Thoracic aorta (tissue), 2 donors: ENCODE data around the gene SERPINA9. TPM values are rescaled to one million over a fixed set of nuclear protein-coding genes. Genes with fewer than 3 reads are reported as not detected.

Experiments used
- ATAC-seq: fragments of 150-250 bp; one replicate; pipeline ENCODE4 v1.8.0; 2017; ENCODE audit warnings: low read depth; ENCODE audit not compliant: insufficient number of reproducible peaks, low FRiP score
- DNase-seq: peaks from one replicate; pipeline ENCODE4 v3.0.0-alpha.2; 2020; ENCODE audit warnings: low spot score
- H3K27ac ChIP-seq, 2 donors: fragments of 200-600 bp; sonication (generic); 1 replicate in 1 of 2; 2 replicates in 1 of 2; pipeline ENCODE4 v1.5.1; 2016; ENCODE audit warnings: mild to moderate bottlenecking in 2 of 2, moderate library complexity in 2 of 2
- H3K27me3 ChIP-seq: fragments of 200-600 bp; sonication (generic); replicated peaks from 2 replicates; pipeline ENCODE4 v1.6.0; 2016; ENCODE audit warnings: mild to moderate bottlenecking; ENCODE audit not compliant: insufficient read depth
- H3K36me3 ChIP-seq: fragments of 200-600 bp; sonication (generic); one replicate; pipeline ENCODE4 v1.5.1; 2016
- H3K4me1 ChIP-seq, 2 donors: fragments of 200-600 bp; sonication (generic); 1 replicate in 1 of 2; 2 replicates in 1 of 2; pipeline versions ENCODE4 v1.5.1 to v1.6.0; 2016; ENCODE audit warnings: low read depth in 2 of 2, mild to moderate bottlenecking in 1 of 2; ENCODE audit not compliant: control insufficient read depth in 1 of 2
- H3K4me3 ChIP-seq: fragments of 200-600 bp; sonication (generic); 2 replicates; pipeline ENCODE4 v1.5.1; 2016; ENCODE audit warnings: mild to moderate bottlenecking
- H3K9me3 ChIP-seq: fragments of 200-600 bp; sonication (generic); 2 replicates; pipeline ENCODE4 v1.5.1; 2016
- total RNA-seq, 2 donors: library from RNA; depleted of rRNA; stranded (reverse); fragments of >200 nt; gene quantifications; one replicate each; pipeline versions ENCODE4 v1.1.0 to v1.2.3, GENCODE V29; 2016
- TF ChIP-seq, protein P1 (sequence below): fragments of 200-600 bp; sonication (generic); IDR thresholded peaks from one replicate; pipeline ENCODE4 v1.5.1; 2019; ENCODE audit warnings: antibody characterized with exemption

SERPINA9 gene
- total RNA-seq, 2 donors from 2014 or later, result 2.3 TPM; not detected in 1

DNA sequence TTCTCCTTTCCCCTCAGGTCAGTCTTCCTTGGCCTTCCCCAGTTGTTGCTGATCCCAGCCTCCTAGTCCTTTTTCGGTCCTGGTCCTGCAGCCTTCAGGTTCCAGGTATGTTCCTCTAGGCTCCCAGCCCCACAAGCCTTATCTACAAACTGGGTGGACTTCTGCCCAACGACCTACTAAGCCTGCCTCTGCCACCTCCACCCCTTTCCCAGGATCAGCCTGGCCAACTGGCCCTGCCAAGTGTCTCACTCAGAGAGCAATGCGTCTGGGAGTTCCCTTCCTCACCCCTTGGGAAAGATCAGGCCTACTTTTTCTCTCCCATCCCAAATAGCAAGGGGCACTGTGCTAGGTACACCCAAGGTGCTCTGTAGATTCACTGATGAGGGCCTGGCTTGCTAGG is 33.4 kb upstream of the SERPINA9 start, which contains the start of gene SERPINA12:
Gene SERPINA12, minus strand, starts transcription at position 114 of the 400 bp plus-strand sequence. CDS start 11,072 bp downstream, outside the sequence.
- H3K4me1 ChIP-seq, result no peaks in the 10 kb centered on the region
- no peak for ATAC-seq
- no peaks in the 10 kb centered on the region for H3K27me3 ChIP-seq

DNA sequence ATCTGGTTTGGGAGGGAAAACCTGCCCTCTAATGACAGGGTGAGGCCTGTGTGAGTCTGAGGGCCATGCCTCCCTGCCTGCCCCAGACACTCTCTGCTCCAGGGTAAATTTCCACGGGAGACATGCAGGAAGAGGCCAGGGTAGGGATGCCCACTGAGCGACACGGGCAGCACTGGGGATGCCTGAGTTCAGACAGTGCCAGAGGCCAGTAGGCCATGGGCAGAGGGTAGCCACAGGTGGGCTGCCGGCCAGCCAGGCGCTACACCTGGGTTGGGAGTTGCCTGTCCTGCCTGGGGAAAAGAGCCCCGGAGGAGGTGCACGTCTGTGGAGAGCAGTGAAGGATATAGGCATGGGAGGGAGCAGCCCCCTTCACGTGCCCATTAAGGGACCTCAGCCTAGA is 29.6 kb upstream of the SERPINA9 start:
- DNase-seq (no peak), ATAC-seq (no peak)
- H3K27me3 ChIP-seq, result no peaks in the 10 kb centered on the region
- H3K36me3 ChIP-seq, result no peaks in the 10 kb centered on the region
- H3K27ac ChIP-seq, result no peak overlapping the region
- TF ChIP-seq, protein P1, sequence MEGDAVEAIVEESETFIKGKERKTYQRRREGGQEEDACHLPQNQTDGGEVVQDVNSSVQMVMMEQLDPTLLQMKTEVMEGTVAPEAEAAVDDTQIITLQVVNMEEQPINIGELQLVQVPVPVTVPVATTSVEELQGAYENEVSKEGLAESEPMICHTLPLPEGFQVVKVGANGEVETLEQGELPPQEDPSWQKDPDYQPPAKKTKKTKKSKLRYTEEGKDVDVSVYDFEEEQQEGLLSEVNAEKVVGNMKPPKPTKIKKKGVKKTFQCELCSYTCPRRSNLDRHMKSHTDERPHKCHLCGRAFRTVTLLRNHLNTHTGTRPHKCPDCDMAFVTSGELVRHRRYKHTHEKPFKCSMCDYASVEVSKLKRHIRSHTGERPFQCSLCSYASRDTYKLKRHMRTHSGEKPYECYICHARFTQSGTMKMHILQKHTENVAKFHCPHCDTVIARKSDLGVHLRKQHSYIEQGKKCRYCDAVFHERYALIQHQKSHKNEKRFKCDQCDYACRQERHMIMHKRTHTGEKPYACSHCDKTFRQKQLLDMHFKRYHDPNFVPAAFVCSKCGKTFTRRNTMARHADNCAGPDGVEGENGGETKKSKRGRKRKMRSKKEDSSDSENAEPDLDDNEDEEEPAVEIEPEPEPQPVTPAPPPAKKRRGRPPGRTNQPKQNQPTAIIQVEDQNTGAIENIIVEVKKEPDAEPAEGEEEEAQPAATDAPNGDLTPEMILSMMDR, result no peak
- no peaks in the 10 kb centered on the region for H3K4me1 ChIP-seq
- H3K9me3 ChIP-seq, result no peaks in the 10 kb centered on the region
- H3K4me3 ChIP-seq, result no peak overlapping the region

More for the DNA sequence above, 33.4 kb upstream of the SERPINA9 start, which contains the start of gene SERPINA12:
- Histone ChIP-seq H3K36me3 (no peaks in the 10 kb centered on the region), H3K9me3 (no peaks in the 10 kb centered on the region), H3K27ac (no peak within 1 kb of the TSS), H3K4me3 (no peak within 1 kb of the TSS)
- no peak for DNase-seq
- TF ChIP-seq, protein P1, result no peak

DNA sequence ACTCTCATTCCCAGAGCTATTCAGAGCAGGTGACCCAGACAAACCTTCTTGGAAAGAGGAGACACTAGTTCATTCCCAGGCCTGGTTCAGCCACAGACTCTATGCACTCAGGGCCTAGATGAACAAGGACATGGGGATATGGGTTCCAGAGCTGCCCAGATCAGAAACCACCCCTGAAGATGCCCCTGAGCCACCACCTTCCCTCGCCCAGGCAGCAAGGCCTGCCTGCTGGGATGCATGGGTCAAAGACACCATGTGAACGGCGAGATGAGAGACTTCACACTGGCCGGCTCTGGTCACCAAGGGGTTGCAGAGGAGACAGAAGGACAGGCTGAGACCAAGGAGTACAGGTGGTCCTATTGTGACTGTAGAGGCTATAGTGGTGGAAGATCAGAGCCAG is 29.2 kb upstream of the SERPINA9 start:
- H3K27ac ChIP-seq, result no peak overlapping the region
- H3K4me3 ChIP-seq, result no peak overlapping the region
- DNase-seq, result no peak
- TF ChIP-seq, protein P1, result no peak
- H3K27me3 ChIP-seq, result no peaks in the 10 kb centered on the region
- H3K9me3 ChIP-seq, result no peaks in the 10 kb centered on the region
- no peaks in the 10 kb centered on the region for H3K4me1 ChIP-seq
- no peak for ATAC-seq
- H3K36me3 ChIP-seq, result no peaks in the 10 kb centered on the region

DNA sequence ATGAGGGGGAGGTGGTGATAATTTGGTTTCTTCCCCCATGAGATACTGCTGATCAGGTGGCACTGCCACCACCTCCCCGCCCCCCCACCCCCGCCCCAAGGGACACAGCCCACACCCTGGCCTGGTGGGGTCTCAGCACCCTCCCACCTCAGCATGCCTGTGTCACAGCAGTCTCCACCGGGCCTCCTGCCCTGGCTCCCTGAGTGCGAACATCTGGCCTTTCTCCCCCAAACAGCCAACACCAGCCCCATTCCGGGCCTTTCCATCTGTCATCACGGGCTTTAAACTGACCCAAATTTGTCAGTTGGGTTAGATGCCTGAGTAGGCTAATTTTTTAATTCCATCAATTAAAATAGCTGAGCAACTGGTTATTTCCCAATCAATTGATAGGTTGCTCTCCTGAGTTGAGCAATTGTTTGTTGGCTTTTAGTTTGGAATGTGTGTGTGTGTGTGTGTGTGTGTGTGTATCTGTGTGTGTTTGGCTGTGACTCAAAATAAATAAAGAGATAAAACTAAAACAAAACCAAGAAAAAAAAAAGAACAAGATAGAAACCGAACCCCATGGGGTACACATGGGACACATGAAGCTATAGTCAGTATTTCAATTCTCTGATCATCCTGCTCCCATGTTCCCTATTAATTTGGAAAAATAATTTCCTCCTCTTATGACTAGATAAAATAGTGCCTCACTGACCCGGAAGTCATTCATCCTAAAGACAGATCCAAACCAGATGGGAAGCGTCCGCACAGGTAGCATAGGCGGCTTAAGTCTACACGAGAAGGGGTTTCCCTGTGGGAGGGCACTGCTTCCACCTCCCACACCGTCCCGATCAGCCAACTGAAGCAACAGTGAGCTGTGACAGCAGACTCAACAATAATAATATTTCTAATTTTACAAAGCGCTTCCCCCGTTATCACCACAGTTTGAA is 25.9 kb upstream of the SERPINA9 start:
- Histone ChIP-seq H3K9me3 (no peaks in the 10 kb centered on the region), H3K36me3 (no peaks in the 10 kb centered on the region), H3K4me3 (no peak overlapping the region), H3K27me3 (no peaks in the 10 kb centered on the region), H3K4me1 (no peaks in the 10 kb centered on the region), H3K27ac (no peak overlapping the region)
- ATAC-seq, result no peak
- TF ChIP-seq, protein P1, result no peak
- no peak for DNase-seq

DNA sequence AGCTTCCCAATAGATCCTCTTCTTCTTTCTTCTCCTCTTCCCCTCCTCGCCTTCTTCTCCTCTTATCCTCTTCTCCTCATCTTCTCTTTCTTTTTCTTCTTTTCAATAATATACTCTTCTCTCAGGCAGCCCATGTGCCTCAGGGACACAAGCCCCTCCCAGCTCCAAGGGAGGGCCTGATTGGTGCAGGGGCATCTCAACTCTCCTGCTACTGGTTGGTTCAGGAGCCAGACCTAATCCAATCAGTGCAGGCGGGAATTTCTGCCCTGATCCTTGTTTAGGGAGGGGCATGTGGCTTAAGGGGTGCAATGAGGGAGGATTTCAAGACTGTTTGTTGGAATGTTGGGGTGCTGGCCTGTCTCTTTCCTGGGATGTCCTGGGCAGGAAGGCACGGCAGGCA is 24.3 kb upstream of the SERPINA9 start:
- H3K4me1 ChIP-seq, result no peaks in the 10 kb centered on the region
- no peak overlapping the region for H3K27ac ChIP-seq
- no peak overlapping the region for H3K4me3 ChIP-seq
- H3K9me3 ChIP-seq, result no peaks in the 10 kb centered on the region
- TF ChIP-seq, protein P1, result no peak
- DNase-seq (no peak), ATAC-seq (no peak)
- H3K36me3 ChIP-seq, result no peaks in the 10 kb centered on the region
- no peaks in the 10 kb centered on the region for H3K27me3 ChIP-seq
